Neutrophil (primary cell): ENCODE data around the gene ADAMTSL3.

Experiments used
- H3K27ac ChIP-seq: fragments of 200-600 bp; sonication (generic); 2 replicates; pipeline ENCODE4 v1.5.1; 2016; ENCODE audit warnings: mild to moderate bottlenecking, moderate library complexity
- H3K27me3 ChIP-seq: fragments of 200-600 bp; sonication (generic); 2 replicates; pipeline ENCODE4 v1.6.0; 2016; ENCODE audit warnings: mild to moderate bottlenecking
- H3K36me3 ChIP-seq: fragments of 200-600 bp; sonication (generic); 2 replicates; pipeline ENCODE4 v1.5.1; 2017
- H3K4me1 ChIP-seq, 2 experiments: fragments of 200-600 bp in 1 of 2; sonication (generic) in 1 of 2; 1 replicate in 1 of 2; 2 replicates in 1 of 2; pipeline versions ENCODE4 v1.5.1 to v1.6.1; 2013 to 2016; ENCODE audit warnings: low read depth in 1 of 2, low read length in 1 of 2, mild to moderate bottlenecking in 1 of 2, moderate library complexity in 1 of 2; ENCODE audit not compliant: control insufficient read depth in 1 of 2, insufficient read depth in 1 of 2
- H3K4me3 ChIP-seq, 2 experiments: fragments of 200-600 bp in 1 of 2; sonication (generic) in 1 of 2; 1 replicate in 1 of 2; 2 replicates in 1 of 2; pipeline ENCODE4 v1.5.1; 2013 to 2016; ENCODE audit warnings: low read depth in 1 of 2, low read length in 1 of 2, mild to moderate bottlenecking in 1 of 2, moderate library complexity in 1 of 2
- H3K9me3 ChIP-seq: fragments of 200-600 bp; sonication (generic); 2 replicates; pipeline ENCODE4 v1.5.1; 2016
- CTCF ChIP-seq: fragments of 200-600 bp; sonication (generic); IDR thresholded peaks from 2 replicates; pipeline ENCODE4 v1.5.1; 2016; ENCODE audit warnings: antibody characterized with exemption

Gene ADAMTSL3

GRCh38 chr15:84006421-84006820, 352.5 kb downstream of the ADAMTSL3 start:
- no peak for TF ChIP-seq CTCF
- H3K4me3 ChIP-seq, result no peak overlapping the region
- no peaks in the 10 kb centered on the region for H3K4me1 ChIP-seq
- no peaks in the 10 kb centered on the region for H3K36me3 ChIP-seq
- no peaks in the 10 kb centered on the region for H3K9me3 ChIP-seq
- no peak overlapping the region for H3K27ac ChIP-seq
- no peaks in the 10 kb centered on the region for H3K27me3 ChIP-seq

- H3K9me3 ChIP-seq, result no peaks in the 10 kb centered on the region
- no peak overlapping the region for H3K4me3 ChIP-seq
- H3K27ac ChIP-seq, result no peak overlapping the region
- no peaks in the 10 kb centered on the region for H3K4me1 ChIP-seq
- H3K36me3 ChIP-seq, result no peaks in the 10 kb centered on the region
- no peak for TF ChIP-seq CTCF
- H3K27me3 ChIP-seq, result no peaks in the 10 kb centered on the region
Measured at GRCh38 chr15:84009616-84010015, 355.7 kb downstream of the ADAMTSL3 start.

GRCh38 chr15:84010246-84010645, 356.3 kb downstream of the ADAMTSL3 start:
- no peak for TF ChIP-seq CTCF
- H3K36me3 ChIP-seq, result no peaks in the 10 kb centered on the region
- no peaks in the 10 kb centered on the region for H3K27me3 ChIP-seq
- no peak overlapping the region for H3K4me3 ChIP-seq
- no peak overlapping the region for H3K27ac ChIP-seq
- H3K9me3 ChIP-seq, result no peaks in the 10 kb centered on the region
- H3K4me1 ChIP-seq, result no peaks in the 10 kb centered on the region

- no peaks in the 10 kb centered on the region for H3K36me3 ChIP-seq
- H3K4me3 ChIP-seq, result no peak overlapping the region
- no peaks in the 10 kb centered on the region for H3K27me3 ChIP-seq
- no peaks in the 10 kb centered on the region for H3K4me1 ChIP-seq
- TF ChIP-seq CTCF, result no peak
- no peak overlapping the region for H3K27ac ChIP-seq
- no peaks in the 10 kb centered on the region for H3K9me3 ChIP-seq
Measured at GRCh38 chr15:84016371-84016770, 362.4 kb downstream of the ADAMTSL3 start.

DNA sequence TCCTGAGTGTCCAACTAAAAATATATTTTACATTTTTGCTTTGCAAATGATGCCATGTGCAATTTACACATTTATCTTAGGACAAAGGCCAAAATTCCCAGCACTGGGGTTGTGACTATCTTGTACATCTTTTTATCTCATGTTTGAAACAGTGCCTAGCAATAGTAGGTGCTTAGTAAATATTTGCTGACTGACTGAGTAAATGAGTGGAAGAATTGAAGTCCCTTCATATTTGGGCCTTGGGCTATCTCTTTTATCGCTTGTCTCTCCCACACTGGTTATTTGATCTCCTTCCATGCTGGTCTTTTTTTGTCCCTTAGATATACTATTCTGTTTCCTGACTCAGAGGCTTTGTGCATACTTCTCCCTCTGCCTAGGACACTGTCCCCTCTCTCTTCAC, 368.6 kb downstream of the ADAMTSL3 start:
- Histone ChIP-seq H3K4me3 (no peak overlapping the region), H3K36me3 (no peaks in the 10 kb centered on the region), H3K27ac (no peak overlapping the region), H3K4me1 (no peaks in the 10 kb centered on the region), H3K9me3 (no peaks in the 10 kb centered on the region), H3K27me3 (no peaks in the 10 kb centered on the region)
- TF ChIP-seq CTCF, result no peak

DNA sequence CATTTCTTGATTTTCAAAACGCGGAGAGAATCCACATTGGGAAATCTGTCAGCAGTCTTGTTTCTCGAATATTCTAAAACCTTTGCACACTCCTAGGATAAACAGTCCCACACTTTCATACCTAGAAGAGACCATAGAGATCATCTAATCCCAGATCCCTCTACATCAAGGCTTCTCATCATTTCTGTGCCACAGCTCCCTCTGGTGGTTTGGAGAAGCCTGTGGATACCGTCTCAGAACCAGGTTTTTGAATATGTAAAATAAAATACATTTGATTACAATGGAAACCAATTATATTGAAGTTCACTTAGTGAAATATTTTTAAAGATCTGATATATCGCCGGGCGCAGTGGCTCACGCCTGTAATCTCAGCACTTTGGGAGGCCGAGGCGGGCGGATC, 369.7 kb downstream of the ADAMTSL3 start:
- no peaks in the 10 kb centered on the region for H3K4me1 ChIP-seq
- no peak overlapping the region for H3K4me3 ChIP-seq
- H3K27ac ChIP-seq, result no peak overlapping the region
- H3K9me3 ChIP-seq, result no peaks in the 10 kb centered on the region
- no peak for TF ChIP-seq CTCF
- no peaks in the 10 kb centered on the region for H3K36me3 ChIP-seq
- H3K27me3 ChIP-seq, result no peaks in the 10 kb centered on the region
